Hepatocyte (in vitro differentiated cells): ENCODE results near the gene NGEF. TPM values are rescaled to one million over a fixed set of nuclear protein-coding genes. Genes with fewer than 3 reads are reported as not detected.

Experiments used
- DNase-seq: peaks from one replicate; pipeline ENCODE4 v3.0.0-alpha.2; 2016; ENCODE audit warnings: low spot score
- H2AFZ ChIP-seq: fragments of 200-600 bp; sonication (generic); 2 replicates; pipeline ENCODE4 v1.6.0; 2016; ENCODE audit warnings: antibody characterized with exemption, mild to moderate bottlenecking
- H3K27ac ChIP-seq: fragments of 200-600 bp; sonication (generic); 2 replicates; pipeline ENCODE4 v1.5.1; 2016; ENCODE audit warnings: mild to moderate bottlenecking
- H3K27me3 ChIP-seq: fragments of 200-600 bp; sonication (generic); 2 replicates; pipeline ENCODE4 v1.6.1; 2016
- H3K36me3 ChIP-seq: fragments of 200-600 bp; sonication (generic); replicated peaks from 2 replicates; pipeline ENCODE4 v1.5.1; 2016; ENCODE audit warnings: low read depth; ENCODE audit not compliant: insufficient read depth
- H3K4me1 ChIP-seq: fragments of 200-600 bp; sonication (generic); 2 replicates; pipeline ENCODE4 v1.5.1; 2016; ENCODE audit warnings: mild to moderate bottlenecking, moderate library complexity; ENCODE audit not compliant: insufficient read depth
- H3K4me2 ChIP-seq: fragments of 200-600 bp; sonication (generic); 2 replicates; pipeline ENCODE4 v1.6.0; 2016
- H3K4me3 ChIP-seq: fragments of 200-600 bp; sonication (generic); 2 replicates; pipeline ENCODE4 v1.5.1; 2016; ENCODE audit warnings: mild to moderate bottlenecking
- H3K79me2 ChIP-seq: fragments of 200-600 bp; sonication (generic); 2 replicates; pipeline ENCODE4 v1.6.0; 2017; ENCODE audit warnings: mild to moderate bottlenecking
- H3K9me2 ChIP-seq: fragments of 200-600 bp; sonication (generic); replicated peaks from 2 replicates; pipeline ENCODE4 v1.6.0; 2017; ENCODE audit warnings: mild to moderate bottlenecking; ENCODE audit not compliant: insufficient read depth
- H3K9me3 ChIP-seq: fragments of 200-600 bp; sonication (generic); 2 replicates; pipeline ENCODE4 v1.5.1; 2016; ENCODE audit warnings: low read depth, mild to moderate bottlenecking
- H4K20me1 ChIP-seq: fragments of 200-600 bp; sonication (generic); 2 replicates; pipeline ENCODE4 v1.6.0; 2016; ENCODE audit warnings: mild to moderate bottlenecking; ENCODE audit not compliant: insufficient read depth, poor library complexity, severe bottlenecking
- CTCF ChIP-seq: fragments of 200-600 bp; sonication (generic); IDR thresholded peaks from 2 replicates; pipeline ENCODE4 v1.5.1; 2016; ENCODE audit warnings: antibody characterized with exemption, mild to moderate bottlenecking; ENCODE audit not compliant: poor library complexity
- EZH2 ChIP-seq: fragments of 200-600 bp; sonication (generic); IDR thresholded peaks from 2 replicates; pipeline ENCODE4 v1.6.1; 2016; ENCODE audit warnings: antibody characterized with exemption, mild to moderate bottlenecking, borderline replicate concordance
- EZH2phosphoT487 ChIP-seq: fragments of 200-600 bp; sonication (generic); IDR thresholded peaks from one replicate; pipeline ENCODE4 v1.6.1; 2018; ENCODE audit warnings: antibody characterized with exemption, mild to moderate bottlenecking, low read depth, moderate library complexity; ENCODE audit not compliant: unreplicated experiment, severe bottlenecking
- WGBS: methylation state at CpG from one replicate; pipeline ENCODE4 v1.1.6; 2016; ENCODE audit warnings: low lambda C conversion rate; ENCODE audit errors: missing lambda C conversion rate; 5-methylcytosine and 5-hydroxymethylcytosine counted together
- polyA plus RNA-seq: library from polyadenylated mRNA; unstranded; fragments of >200 nt; fragmentation: Nextera tagmentation; extraction: Ambion mirVana; gene quantifications from 2 replicates; pipeline ENCODE4 v1.2.1, GENCODE V29; 2016
- total RNA-seq: library from RNA; depleted of rRNA; stranded (reverse); fragments of >200 nt; gene quantifications from 2 replicates; pipeline ENCODE4 v1.2.3, GENCODE V29; 2014

NGEF gene
- total and polyA plus RNA-seq, 2 experiments from 2014 or later = 2.2 to 3.2 TPM

GRCh38 chr2:232976176-232976575 lies 36.9 kb downstream of the NGEF start:
- Histone ChIP-seq H3K36me3 (no peaks in the 10 kb centered on the region), H3K4me3 (no peak overlapping the region), H3K9me3 (no peaks in the 10 kb centered on the region), H3K79me2 (no peaks in the 10 kb centered on the region), H4K20me1 (no peaks in the 10 kb centered on the region), H3K4me1 (no peaks in the 10 kb centered on the region), H3K4me2 (no peak overlapping the region), H2AFZ (no peak overlapping the region), H3K27ac (no peak overlapping the region), H3K9me2 (no peaks in the 10 kb centered on the region), H3K27me3 (no peaks in the 10 kb centered on the region)
- 85% methylated on average over 4 of the region's 4 CpGs for WGBS
- DNase-seq = no peak
- TF ChIP-seq EZH2 (no peak), EZH2phosphoT487 (no peak), CTCF (no peak)

- TF ChIP-seq EZH2 = no peak
- TF ChIP-seq CTCF = no peak
- TF ChIP-seq EZH2phosphoT487 = no peak
- DNase-seq = no peak
Observed at GRCh38 chr2:232974396-232974795, 38.7 kb downstream of the NGEF start.

GRCh38 chr2:232973796-232974195 lies 39.3 kb downstream of the NGEF start:
- no peak for TF ChIP-seq EZH2
- TF ChIP-seq CTCF = no peak
- TF ChIP-seq EZH2phosphoT487 = no peak
- DNase-seq = no peak
- 79% methylated on average over 3 of the region's 3 CpGs for WGBS

More at GRCh38 chr2:232974396-232974795, 38.7 kb downstream of the NGEF start:
- Histone ChIP-seq H3K9me2 (no peaks in the 10 kb centered on the region), H2AFZ (no peak overlapping the region), H3K4me1 (no peaks in the 10 kb centered on the region), H4K20me1 (no peaks in the 10 kb centered on the region), H3K9me3 (no peaks in the 10 kb centered on the region), H3K4me2 (no peak overlapping the region), H3K79me2 (no peaks in the 10 kb centered on the region), H3K36me3 (no peaks in the 10 kb centered on the region), H3K4me3 (no peak overlapping the region), H3K27ac (no peak overlapping the region), H3K27me3 (no peaks in the 10 kb centered on the region)
- 74% methylated on average over 7 of the region's 7 CpGs for whole genome bisulfite sequencing

More at GRCh38 chr2:232973796-232974195, 39.3 kb downstream of the NGEF start:
- no peak overlapping the region for H3K4me2 ChIP-seq
- H2AFZ ChIP-seq = no peak overlapping the region
- no peaks in the 10 kb centered on the region for H3K36me3 ChIP-seq
- H4K20me1 ChIP-seq = no peaks in the 10 kb centered on the region
- no peak overlapping the region for H3K4me3 ChIP-seq
- no peak overlapping the region for H3K27ac ChIP-seq
- H3K9me2 ChIP-seq = no peaks in the 10 kb centered on the region
- H3K27me3 ChIP-seq = no peaks in the 10 kb centered on the region
- H3K79me2 ChIP-seq = no peaks in the 10 kb centered on the region
- H3K9me3 ChIP-seq = no peaks in the 10 kb centered on the region
- no peaks in the 10 kb centered on the region for H3K4me1 ChIP-seq
